ENCODE results near the gene CAMK1D.

Gene CAMK1D

DNA sequence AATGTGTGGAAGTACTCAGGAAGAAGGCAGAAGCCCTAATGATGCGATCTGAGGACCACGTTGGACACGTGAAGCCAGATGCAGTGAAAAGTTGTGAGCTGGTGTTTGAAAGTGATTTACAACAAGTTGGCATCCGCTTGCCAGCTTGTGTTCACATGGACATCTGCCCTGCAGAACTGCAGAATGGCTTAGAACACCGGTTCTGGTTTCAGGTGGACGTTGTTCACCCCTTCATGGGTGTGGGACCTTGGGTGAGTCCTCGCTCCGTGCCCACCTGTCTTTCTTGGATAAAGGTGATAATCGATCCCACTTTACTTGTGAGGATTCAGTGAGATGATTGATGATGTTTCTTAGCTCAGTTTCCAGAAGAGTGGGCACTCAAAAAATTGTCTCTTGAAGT is 53.8 kb downstream of the CAMK1D start:
- DNase-seq (ENCODE audit: low read depth) = no peak

DNA sequence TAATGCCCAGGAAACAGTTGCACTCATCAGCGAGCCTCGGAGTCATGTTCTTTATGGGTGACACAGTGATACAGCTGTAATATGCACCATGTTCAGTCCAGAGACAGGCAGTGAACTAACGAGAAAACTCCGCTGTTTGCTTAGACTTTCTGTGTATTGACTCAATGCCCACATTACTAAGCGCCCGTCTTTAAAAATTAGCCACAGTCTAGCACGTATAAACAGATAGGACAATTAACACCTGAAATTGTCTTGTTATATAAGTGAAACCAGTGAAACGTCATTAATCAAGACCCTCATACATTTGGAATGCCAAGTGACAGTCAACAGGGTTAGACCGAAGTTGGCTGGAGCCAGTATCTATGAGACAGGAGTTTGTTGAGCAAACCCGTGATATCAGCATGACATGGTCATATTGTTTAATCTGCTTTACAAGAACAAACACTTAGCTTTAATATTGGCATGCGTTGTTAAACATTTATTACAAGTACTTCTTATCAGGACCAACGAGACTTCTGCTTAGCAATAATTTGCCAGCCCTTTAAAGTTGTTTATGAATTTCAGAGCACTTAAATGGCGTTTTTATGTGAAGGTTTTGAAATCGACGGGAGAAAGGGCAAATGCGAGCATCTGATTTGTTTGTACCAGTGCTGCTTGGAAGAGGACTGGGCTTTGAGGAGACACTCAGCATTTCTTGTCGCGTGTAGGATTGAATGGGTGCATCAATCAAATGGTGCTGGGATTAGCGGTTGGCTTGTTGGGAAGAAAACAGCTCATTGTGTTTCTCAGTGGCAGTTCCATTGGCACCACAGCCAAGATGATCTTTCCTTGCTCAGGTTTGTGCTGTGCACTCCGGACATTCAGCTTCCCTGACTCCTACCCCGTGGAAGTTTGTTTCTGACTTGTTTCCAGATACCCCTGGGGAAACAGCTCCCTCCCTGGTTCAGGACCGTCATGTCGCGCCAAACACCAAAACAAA is 56.3 kb downstream of the CAMK1D start:
- no peak for DNase-seq (ENCODE audit: low read depth)

DNA sequence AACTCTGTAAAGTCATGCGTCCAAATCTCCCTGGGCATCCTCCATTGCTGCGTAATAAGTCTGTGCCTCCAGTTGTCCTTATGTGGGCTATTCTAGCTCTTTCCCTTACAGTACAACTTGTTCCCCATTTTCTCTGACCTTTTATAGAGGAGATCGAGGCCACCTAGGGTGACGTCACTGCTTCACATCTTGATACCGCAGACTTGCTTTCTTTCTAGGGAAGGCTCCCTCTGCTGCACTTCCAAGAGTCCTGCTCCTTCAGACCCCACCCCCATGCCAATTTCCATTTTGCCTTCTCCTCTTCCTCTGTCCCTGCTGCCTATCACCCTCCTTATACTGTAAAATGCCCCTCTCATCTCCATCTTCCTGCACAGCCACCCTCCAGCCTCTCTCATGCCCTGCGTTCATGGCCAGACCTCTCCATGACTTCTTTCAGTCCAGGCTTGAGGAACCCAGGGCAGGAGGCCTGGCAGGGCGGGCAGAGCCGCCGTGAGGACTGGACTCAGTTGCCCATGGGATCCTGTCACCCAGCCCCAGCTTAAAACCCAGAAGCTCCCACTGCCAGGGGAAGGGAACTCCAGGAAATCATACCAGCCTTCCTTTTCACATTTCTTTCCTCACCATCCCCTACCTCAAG is 57.5 kb downstream of the CAMK1D start:
- DNase-seq (ENCODE audit: low read depth) = no peak

DNA sequence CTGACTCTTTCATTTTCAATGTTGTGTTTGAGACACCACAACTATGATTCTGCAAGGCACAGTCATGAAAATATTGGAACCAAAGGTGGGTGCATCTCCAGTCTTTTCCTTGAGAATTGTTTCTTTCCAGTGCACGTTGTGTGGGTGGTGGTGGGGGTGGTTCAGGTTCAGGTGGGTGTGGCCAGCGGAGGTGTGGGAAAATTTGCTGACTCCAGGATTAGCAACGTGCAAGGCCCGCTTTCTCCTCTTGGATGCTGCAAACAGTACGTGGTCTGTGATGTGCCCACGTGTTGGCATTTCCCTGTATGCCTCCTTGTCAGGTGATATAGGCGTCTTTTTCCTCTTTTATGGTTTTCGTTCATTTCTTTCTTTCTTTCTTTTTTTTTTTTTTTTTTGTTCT is 59.1 kb downstream of the CAMK1D start:
- no peak for DNase-seq (ENCODE audit: low read depth)

DNA sequence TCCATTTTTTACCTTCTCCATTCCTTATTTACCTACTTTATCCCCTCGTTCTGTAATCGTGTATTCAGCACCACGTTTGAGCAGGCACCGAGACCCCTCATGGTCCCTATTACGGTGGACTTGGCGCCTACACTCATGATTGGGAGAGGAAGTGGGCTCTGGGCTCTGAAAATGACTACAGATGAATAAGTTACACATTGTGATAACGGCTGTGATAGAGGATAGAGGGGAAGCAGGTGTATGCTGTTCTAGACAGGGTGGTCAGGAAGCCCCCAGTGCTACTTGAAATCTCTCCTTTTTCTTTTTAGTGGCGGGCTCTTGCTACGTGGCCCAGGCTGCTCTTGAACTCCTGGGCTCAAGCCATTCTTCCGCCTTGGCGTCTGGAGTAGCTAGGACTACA is 59.8 kb downstream of the CAMK1D start:
- no peak for DNase-seq (ENCODE audit: low read depth)

DNA sequence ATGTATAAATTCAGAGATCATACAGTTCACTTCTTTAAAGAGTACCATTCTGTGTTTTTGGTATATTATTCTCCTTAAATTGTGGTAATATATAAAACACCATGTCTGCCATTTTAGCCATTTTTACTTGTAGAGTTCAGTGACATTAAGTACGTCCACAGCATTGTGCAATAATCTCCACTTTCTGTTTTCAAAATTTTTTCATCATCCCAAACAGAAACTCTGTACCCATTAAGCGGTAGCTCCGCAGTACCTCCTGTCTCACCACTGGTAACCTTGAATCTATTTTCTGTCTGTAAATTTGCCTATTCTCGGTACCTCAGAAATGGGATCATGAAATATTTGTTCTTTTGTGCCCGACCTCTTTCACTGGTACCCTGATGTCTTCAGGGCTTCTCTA is 60.3 kb downstream of the CAMK1D start:
- no peak for DNase-seq (ENCODE audit: low read depth)

DNA sequence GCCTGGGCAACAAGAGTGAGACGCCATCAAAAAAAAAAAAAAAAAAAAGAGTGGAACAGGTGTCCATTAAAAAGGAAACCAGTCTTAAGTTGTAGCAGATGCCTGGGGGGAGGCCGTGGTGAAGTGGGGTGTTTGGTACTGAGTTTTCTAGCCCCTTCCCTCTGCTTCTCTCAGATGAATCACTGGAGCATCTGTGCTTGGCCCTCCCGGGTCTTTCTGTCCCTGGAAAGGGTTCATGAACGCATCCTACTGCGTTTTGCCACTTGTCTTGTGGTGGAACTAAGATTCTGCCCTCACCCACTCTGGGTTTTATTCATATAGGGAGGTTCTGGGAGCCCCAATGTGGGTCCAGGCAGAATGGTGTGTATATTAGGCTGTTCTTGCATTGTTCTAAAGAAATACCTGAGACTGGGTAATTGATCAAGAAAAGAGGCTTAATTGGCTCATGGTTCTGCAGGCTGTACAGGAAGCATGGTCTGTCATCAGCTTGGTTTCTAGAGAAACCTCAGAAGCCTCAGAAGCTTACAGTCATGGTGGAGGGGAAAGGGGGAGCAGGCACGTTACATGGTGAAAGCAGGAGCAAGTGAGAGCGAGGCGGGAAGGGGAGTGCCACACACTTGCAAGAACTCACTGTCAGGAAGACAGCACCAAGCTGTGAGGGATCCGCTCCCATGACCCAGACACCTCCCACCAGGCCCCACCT is 63.5 kb downstream of the CAMK1D start:
- DNase-seq (ENCODE audit: low read depth) = no peak

DNA sequence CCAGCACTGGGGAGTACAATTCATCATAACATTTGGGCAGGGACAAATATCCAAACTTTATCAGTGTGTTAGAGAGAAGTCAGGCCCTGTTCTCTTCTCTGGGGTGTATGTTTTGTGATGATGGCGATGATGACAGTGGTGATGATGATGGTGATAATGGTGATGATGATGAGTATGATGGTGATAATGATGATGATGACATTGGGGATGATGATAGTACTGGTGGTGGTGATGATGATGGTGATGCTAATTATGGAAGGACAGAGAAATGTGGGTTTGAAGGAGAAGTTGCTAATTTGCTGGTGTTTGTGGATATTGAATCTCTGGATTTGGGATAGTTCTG is 64.0 kb downstream of the CAMK1D start:
- DNase-seq (ENCODE audit: low read depth) = no peak

DNA sequence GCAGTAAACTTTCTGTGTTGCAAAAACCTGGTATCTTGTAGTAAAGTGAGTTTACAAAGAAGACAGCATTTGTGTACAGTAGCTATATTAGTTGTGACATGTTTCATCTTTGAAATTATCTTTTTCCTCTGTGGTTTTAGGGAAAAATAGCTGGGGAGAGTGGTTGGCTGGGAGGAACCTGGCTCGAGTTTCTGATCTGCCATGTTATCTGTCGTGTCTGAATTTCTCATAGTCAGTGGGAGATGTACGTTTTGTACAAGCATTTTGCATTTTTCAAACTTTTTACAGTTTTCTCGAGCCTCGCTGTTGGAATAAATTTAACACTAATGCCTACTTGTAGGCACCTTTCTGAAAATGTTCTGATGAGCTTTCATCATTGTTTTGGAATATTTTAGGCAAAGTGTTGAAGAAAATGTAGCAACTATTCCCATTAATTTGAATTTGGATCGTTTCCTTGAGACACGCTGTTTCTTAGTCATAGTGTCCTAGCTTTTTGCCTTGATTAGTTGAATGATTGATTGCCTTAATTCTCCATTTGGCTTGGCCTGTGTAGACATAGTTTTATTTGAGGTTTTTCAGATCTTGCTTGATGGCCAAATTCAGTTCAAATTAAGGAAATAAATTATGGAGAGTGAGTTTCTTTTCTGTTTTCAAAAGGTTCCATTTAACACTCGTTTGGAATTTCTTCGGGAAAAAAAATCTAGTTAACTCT is 65.1 kb downstream of the CAMK1D start:
- DNase-seq (ENCODE audit: low read depth) = no peak

DNA sequence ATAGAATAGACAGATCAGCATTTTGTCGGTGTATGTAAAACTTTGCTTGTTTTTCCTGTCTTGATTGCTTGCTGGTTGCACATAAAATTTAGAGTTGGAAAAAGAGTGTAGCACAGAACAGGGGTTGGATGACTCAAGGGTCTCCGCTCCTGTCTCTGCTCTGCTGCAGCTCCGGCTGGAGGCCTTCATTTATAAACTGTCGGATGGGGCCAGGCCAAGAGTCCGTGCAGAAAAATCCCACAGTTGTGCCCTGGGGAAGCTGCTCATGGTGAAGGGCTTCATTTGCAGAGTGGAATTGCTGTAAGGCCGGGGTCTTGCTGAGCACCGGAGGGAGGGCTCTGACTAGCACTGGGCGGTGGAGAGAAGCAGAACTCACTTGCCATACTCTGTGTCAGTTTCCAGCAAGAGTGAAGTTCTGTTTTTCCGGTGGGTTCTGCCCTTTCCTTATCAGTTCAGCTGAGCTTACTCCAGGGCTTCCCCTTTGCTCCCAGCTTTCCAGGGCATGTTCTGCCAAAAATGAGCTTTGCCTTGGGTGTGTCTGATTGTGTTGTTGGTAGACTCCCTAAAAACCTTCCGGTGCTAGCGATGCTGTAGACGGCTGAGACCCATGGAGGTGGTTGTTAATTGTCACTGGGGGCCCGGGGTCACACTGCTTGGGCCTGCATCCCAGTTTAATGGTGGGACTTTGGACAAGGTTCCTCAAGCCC is 67.2 kb downstream of the CAMK1D start:
- no peak for DNase-seq (ENCODE audit: low read depth)

DNA sequence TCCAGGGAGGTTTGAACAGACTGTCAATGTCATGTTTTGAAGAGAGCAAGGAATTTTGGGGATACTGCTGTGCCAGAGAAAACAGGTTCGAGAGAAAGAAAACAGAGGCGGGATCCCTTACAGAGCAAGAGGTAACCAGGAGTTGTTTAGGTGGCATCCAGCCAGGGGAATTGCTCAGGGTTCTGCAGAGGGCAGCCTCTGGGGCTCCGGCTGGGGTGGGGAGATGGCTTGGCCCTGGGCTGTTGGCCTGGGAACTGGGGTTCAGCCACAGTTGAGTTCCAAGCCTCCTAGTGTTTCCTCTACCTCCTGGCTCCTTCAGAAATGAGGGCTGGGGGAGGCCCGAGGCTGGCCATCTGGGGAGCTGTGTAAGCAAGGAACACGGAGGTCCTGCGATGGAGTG is 68.0 kb downstream of the CAMK1D start:
- no peak for DNase-seq (ENCODE audit: low read depth)

DNA sequence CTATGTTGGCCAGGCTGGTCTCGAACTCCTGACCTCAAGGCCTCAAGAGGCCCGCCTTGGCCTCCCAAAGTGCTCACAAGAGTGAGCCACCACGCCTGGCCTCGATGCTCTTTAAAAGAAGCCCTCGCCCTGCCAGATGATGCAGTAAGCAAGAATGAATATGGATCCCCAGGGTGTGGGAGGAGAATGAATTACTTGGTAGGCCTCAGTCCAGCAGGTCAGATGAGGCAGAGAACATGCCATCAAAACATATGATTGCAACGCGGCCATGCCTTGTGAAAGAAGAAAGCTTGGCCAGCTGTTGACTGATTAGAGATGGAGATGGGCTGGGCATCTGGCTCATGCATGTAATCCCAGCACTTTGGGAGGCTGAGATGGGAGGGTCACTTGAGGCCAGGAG is 68.7 kb downstream of the CAMK1D start:
- no peak for DNase-seq (ENCODE audit: low read depth)

DNA sequence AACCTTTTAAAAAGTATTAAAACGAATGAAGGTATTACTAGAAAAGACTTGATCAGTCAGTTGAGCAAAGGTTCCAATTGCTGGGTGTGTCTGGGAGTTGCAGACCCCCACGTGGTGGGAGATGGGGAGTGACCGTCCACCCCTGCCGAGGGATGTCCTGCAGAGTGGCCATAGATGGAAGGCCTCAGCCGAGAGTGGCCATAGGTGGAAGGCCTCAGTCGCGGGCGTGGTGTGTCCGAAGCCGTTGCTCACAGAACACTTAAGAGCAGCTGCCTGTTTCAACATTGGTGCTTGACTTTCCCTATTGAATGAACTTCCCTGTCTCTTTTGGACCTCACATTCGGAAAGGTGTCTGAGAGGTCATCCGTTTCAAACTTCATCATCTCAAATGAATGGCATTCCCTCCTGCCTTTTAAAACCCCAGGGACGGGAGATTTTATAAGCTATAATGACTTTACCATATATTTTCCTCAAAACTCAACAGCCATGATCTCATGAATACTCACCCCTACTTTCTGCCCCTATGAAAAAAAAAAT is 69.4 kb downstream of the CAMK1D start:
- DNase-seq (ENCODE audit: low read depth) = no peak

DNA sequence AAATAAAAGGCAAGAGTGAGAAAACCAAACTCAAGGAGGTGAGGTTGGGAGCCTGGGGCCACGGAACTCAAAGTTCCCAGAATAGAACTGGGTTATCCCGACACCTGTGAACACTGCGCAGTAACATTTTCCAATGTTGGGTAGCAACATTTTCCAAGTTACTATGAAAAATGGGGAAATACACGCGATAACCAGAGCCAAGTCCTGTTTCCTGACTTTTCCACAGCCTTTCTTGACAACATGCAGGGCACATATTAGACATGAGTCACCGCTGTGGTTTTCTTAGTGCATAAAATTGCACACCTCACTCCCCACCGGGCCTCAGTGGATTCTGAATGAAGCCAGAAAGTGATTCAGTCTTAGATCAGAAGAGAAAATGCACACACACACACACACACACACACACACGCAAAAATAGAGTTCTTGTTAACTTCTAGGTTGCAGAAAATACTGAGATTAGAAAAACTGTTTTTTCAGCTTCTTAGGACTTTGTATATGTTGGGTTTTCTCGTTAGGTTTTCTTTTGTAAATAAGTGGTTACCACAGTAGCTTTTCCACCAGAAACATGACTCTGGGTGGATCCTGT is 70.0 kb downstream of the CAMK1D start:
- peak; percentile 56 for DNase-seq (ENCODE audit: low read depth)

DNA sequence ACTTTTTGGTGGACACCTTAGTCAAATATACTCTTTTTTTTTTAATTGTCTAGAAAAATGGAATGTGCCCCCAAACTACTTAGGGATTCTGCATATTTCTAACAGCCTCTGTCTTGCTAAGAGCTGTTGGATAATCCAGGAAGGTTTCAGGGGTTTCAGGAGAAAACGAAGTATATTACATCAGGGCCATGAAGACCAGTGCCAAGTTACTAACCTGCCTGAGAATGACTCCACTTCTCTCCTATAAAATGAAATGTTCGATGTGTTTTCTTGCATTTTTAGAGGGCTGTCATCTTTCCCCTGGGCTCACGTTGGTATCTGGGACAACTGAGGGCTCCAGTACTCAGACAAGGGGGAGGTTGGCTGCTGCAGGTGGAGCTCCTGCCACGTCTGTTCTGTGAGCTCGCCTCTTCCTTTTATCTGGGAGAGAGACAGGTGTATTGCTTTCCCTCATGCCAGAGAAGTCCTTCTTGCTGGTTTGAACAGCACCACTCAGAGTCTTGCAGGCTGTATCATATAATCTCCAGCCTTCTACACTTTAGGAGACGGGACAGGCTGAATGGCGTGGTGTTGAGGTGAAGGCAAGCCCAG is 71.3 kb downstream of the CAMK1D start:
- no peak for DNase-seq (ENCODE audit: low read depth)

DNA sequence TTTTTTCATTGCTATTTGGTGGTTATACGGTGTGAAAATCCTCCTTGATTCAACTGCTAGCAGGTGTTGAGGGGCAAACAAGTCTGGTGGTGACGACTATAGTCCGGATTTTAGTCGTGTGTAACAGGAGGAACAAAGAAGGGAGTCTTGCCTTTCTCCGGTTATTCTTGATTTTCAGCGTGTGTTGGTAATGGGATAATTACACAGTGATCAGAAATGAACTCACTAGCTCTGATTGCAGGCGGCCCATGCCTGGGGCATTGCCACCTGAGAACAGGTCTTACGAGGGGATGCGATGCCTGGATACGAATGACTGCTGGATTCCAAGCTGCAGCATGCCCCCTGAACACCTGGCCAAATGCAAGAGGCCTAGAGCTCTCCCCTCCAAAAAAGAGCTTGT is 72.8 kb downstream of the CAMK1D start:
- no peak for DNase-seq (ENCODE audit: low read depth)

DNA sequence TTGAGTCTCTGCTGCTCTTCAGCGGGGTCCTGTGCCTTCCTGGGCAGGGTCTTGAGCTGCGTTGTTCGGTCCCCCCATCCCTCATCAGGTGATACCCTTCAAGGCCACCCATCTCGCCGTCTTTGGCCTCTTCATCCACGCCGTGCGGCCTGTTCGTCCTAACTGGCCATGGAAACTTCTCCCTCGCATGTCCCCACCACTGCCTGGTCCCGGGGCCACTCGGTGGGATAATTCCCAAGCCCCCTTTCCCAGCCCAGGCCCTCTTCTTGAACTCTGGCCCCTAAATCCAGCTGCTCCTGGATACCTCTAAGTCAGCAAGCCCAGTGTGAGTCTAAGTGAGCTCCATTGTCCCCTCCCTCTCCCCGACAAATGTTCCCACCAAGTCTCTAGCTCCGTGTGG is 74.5 kb downstream of the CAMK1D start:
- DNase-seq (ENCODE audit: low read depth) = no peak

DNA sequence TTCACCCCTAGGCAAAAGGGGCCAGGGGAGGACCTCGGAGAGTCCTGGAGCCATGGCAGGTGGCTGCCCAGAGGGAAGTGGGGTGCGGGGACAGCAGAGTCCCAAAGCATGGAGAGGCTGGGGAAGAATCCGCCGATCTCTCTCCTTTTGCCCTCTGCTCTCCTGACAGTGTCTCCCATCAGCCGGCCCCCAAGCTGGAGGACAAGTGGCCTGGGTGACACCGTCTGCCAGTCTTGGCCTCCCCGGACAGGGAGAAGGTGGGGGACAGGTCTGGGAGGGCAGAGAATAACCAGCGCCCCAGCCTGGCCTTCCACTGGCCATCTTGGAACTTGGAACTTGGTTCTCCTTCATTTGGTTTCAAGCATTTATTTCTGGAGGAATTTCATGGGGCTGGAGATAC is 77.9 kb downstream of the CAMK1D start:
- DNase-seq (ENCODE audit: low read depth) = no peak

DNA sequence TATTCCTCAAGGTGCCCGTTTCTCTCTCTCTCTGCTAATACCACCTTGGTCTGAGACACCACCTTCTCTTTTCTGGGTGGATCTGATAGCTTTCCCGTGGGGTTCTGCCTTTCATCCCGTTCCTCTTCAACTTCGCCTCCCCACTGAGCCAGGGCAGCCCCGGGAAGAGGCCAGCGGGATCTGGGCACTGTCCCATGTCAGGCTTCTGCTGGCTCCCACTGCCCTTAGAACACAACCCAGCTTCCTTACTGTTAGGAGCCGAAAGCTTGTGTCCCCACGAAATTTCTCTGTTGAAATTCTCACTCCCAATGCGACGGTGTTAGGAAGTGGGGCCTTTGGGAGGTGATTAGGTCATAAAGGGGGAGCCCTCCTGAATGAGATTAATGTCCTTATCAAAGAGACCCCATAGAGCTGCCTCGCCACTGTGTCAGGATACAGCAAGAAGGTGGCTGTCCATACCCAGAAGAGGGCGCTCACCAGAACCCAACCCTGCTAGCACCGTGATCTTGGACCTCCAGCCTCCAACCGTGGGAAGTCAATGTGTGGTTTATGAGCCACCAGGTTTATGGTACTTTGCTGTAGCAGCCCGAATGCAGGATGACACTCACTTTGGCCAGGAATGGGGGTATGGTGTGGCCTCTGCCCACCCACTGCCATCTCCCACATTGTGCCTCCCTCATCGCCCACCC is 79.2 kb downstream of the CAMK1D start:
- DNase-seq (ENCODE audit: low read depth) = no peak

DNA sequence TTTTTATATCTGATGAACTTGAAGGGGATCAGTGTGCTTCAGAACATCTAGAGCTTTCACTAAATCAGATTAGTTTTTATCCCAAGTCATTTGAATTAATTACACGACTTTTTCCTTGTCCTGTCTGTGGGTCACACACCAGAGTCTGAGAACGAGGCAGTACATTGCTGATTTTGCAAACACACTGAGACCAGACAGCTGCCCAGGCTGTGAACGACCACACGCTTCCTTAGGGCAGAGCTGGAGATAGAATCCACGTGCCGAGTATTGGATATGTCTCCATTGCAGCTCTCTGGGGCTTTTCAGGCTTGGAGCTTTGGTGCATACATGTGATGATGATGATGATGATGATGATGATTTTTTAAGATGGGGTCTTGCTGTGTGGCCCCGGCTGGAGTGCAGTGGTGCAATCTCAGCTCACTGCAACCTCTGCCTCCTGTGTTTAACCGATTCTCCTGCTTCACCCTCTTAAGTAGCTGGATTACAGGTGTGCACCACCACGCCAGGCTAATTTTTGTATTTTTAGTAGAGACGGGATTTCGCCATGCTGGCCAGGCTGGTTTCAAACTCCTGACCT is 81.1 kb downstream of the CAMK1D start:
- DNase-seq (ENCODE audit: low read depth) = no peak
